Stimulated activated CD4-positive, alpha-beta T cell treated with anti-CD3 and anti-CD28 coated beads, Interleukin-15, amount 100 ng/mL, for 1 hour (primary cell): ENCODE data around the gene SAMD8.
"Not testable (repeated sequence)": the region's sequence is repeated elsewhere in the genome, so short reads cannot be mapped to it uniquely, and the experiment has no call there.

Experiments
- DNase-seq, 2 donors: peaks; one replicate each; pipeline ENCODE4 v3.0.0-alpha.2; 2020; ENCODE audit warnings: low read depth in 1 of 2, low spot score in 1 of 2

The SAMD8 gene

GRCh38 chr10:75212343-75212742 is 100.9 kb downstream of the SAMD8 start:
- no peak for DNase-seq

GRCh38 chr10:75220274-75220673 is 108.8 kb downstream of the SAMD8 start:
- no peak for DNase-seq

- not testable (repeated sequence) for DNase-seq
These were observed 110.0 kb downstream of the SAMD8 start for GRCh38 chr10:75221492-75221891.

GRCh38 chr10:75223507-75223906 is 112.1 kb downstream of the SAMD8 start:
- no peak for DNase-seq

GRCh38 chr10:75226095-75226494 is 114.6 kb downstream of the SAMD8 start:
- no peak for DNase-seq

GRCh38 chr10:75226656-75227055 is 115.2 kb downstream of the SAMD8 start:
- no peak for DNase-seq

GRCh38 chr10:75228278-75228677 is 116.8 kb downstream of the SAMD8 start:
- DNase-seq: no peak

- DNase-seq: no peak
These were observed 117.4 kb downstream of the SAMD8 start for GRCh38 chr10:75228834-75229233.

- no peak for DNase-seq
These were observed 118.5 kb downstream of the SAMD8 start for GRCh38 chr10:75229971-75230370.

- peak; percentile 83 to 86 for DNase-seq
These were observed 119.2 kb downstream of the SAMD8 start for GRCh38 chr10:75230600-75231038.
